Endodermal cell (in vitro differentiated cells): Measurements from ENCODE around the gene SCAMP3. TPM values are rescaled to one million over a fixed set of nuclear protein-coding genes. Genes with fewer than 3 reads are reported as not detected.
A peak's percentile ranks its signal among the peaks of the same experiment; 100 is the strongest.

ENCODE experiments used
- DNase-seq: peaks from one replicate; pipeline ENCODE4 v3.0.0-alpha.2; 2017
- H3K27ac ChIP-seq: 2 replicates; pipeline ENCODE4 v1.5.1; 2013; ENCODE audit warnings: mild to moderate bottlenecking, low read depth, low read length, moderate library complexity
- H3K27me3 ChIP-seq: 2 replicates; pipeline ENCODE4 v1.6.1; 2013; ENCODE audit warnings: mild to moderate bottlenecking, low read length, moderate library complexity; ENCODE audit not compliant: insufficient read depth, control insufficient read depth, poor library complexity, severe bottlenecking
- H3K36me3 ChIP-seq: 2 replicates; pipeline ENCODE4 v1.7.0; 2013; ENCODE audit warnings: mild to moderate bottlenecking, low read length, moderate library complexity; ENCODE audit not compliant: control insufficient read depth, insufficient read depth
- H3K4me1 ChIP-seq: one replicate; pipeline ENCODE4 v1.7.0; 2013; ENCODE audit warnings: low read length; ENCODE audit not compliant: control insufficient read depth, insufficient read depth
- H3K4me3 ChIP-seq: 2 replicates; pipeline ENCODE4 v1.5.1; 2013; ENCODE audit warnings: mild to moderate bottlenecking, low read length, moderate library complexity
- H3K9ac ChIP-seq: 2 replicates; pipeline ENCODE4 v1.6.1; 2013; ENCODE audit warnings: mild to moderate bottlenecking, low read length, moderate library complexity; ENCODE audit not compliant: poor library complexity, severe bottlenecking; ENCODE audit errors: extremely low read depth
- H3K9me3 ChIP-seq: 2 replicates; pipeline ENCODE4 v1.6.1; 2013; ENCODE audit warnings: mild to moderate bottlenecking, low read length, moderate library complexity; ENCODE audit not compliant: control insufficient read depth
- H3K27ac Mint-ChIP-seq: 2 replicates; pipeline ENCODE4 v1.8.0; 2020; ENCODE audit warnings: mixed read lengths
- H3K27me3 Mint-ChIP-seq: 2 replicates; pipeline ENCODE4 v1.8.0; 2021; ENCODE audit warnings: mild to moderate bottlenecking, mixed read lengths; ENCODE audit not compliant: insufficient read depth
- H3K36me3 Mint-ChIP-seq: 2 replicates; pipeline ENCODE4 v1.8.0; 2020; ENCODE audit warnings: low read depth, mixed read lengths
- H3K4me1 Mint-ChIP-seq: 2 replicates; pipeline ENCODE4 v1.8.0; 2020; ENCODE audit warnings: mixed read lengths
- H3K4me3 Mint-ChIP-seq: 2 replicates; pipeline ENCODE4 v1.8.0; 2020; ENCODE audit warnings: mild to moderate bottlenecking, moderate library complexity, mixed read lengths
- H3K9me3 Mint-ChIP-seq: 2 replicates; pipeline ENCODE4 v1.8.0; 2020; ENCODE audit warnings: mild to moderate bottlenecking, mixed read lengths
- WGBS, 2 experiments: methylation state at CpG; one replicate each; pipeline versions ENCODE4 v1.1.5 to v1.1.7; 2013; ENCODE audit warnings: missing lambda C conversion rate in 2 of 2, mixed read lengths in 1 of 2; ENCODE audit not compliant: insufficient coverage in 1 of 2, insufficient read length in 1 of 2; 5-methylcytosine and 5-hydroxymethylcytosine counted together
- total RNA-seq, 2 donors: library from RNA; stranded (reverse); fragmentation: NEBNext Ultra II Directional in 1 of 2; extraction: Animal tissue kit (Norgen Biotek cat#: 25700) in 1 of 2; gene quantifications; 2 replicates in 1 of 2; 3 replicates in 1 of 2; pipeline ENCODE4 v1.2.1, GENCODE V29; 2021
- TF ChIP-seq, protein P1 (sequence below): fragments of 200-600 bp; sonication (generic); conservative IDR thresholded peaks from 2 replicates; pipeline ENCODE4 v1.5.0; 2021; ENCODE audit warnings: antibody characterized with exemption, mild to moderate bottlenecking

Gene SCAMP3
- total RNA-seq, 2 donors from 2014 or later = 56.1 TPM

GRCh38 chr1:155273343-155274245 is 11.4 kb upstream of the SCAMP3 start, which contains the start of gene CLK2:
TSS of gene CLK2 (minus strand) at chr1:155273504. CDS start at chr1:155270977, 2,527 bp downstream.
- no peaks in the 10 kb centered on the region for H3K27me3 ChIP-seq
- TF ChIP-seq, protein P1, sequence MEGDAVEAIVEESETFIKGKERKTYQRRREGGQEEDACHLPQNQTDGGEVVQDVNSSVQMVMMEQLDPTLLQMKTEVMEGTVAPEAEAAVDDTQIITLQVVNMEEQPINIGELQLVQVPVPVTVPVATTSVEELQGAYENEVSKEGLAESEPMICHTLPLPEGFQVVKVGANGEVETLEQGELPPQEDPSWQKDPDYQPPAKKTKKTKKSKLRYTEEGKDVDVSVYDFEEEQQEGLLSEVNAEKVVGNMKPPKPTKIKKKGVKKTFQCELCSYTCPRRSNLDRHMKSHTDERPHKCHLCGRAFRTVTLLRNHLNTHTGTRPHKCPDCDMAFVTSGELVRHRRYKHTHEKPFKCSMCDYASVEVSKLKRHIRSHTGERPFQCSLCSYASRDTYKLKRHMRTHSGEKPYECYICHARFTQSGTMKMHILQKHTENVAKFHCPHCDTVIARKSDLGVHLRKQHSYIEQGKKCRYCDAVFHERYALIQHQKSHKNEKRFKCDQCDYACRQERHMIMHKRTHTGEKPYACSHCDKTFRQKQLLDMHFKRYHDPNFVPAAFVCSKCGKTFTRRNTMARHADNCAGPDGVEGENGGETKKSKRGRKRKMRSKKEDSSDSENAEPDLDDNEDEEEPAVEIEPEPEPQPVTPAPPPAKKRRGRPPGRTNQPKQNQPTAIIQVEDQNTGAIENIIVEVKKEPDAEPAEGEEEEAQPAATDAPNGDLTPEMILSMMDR = no peak
- peaks cover 16% of the 10 kb centered on the region for H3K4me1 Mint-ChIP-seq
- peaks cover 36% of the 10 kb centered on the region for H3K36me3 Mint-ChIP-seq
- H3K36me3 ChIP-seq = peaks cover 30% of the 10 kb centered on the region
- peak within 1 kb of the TSS; percentile 41 for H3K9ac ChIP-seq
- 20 to 92% methylated on average over 7 to 61 of the region's 61 CpGs for WGBS, 2 experiments
- H3K27me3 Mint-ChIP-seq = peaks cover 4% of the 10 kb centered on the region
- H3K9me3 Mint-ChIP-seq = no peaks in the 10 kb centered on the region
- H3K9me3 ChIP-seq = no peaks in the 10 kb centered on the region
- H3K4me3 Mint-ChIP-seq = peak within 1 kb of the TSS; percentile 87
- H3K27ac Mint-ChIP-seq = peak within 1 kb of the TSS; percentile 85
- H3K4me1 ChIP-seq = peaks cover 3% of the 10 kb centered on the region
- H3K27ac ChIP-seq = peak within 1 kb of the TSS; percentile 80
- H3K4me3 ChIP-seq = peak within 1 kb of the TSS; percentile 91
- peak; percentile 99 for DNase-seq

DNA sequence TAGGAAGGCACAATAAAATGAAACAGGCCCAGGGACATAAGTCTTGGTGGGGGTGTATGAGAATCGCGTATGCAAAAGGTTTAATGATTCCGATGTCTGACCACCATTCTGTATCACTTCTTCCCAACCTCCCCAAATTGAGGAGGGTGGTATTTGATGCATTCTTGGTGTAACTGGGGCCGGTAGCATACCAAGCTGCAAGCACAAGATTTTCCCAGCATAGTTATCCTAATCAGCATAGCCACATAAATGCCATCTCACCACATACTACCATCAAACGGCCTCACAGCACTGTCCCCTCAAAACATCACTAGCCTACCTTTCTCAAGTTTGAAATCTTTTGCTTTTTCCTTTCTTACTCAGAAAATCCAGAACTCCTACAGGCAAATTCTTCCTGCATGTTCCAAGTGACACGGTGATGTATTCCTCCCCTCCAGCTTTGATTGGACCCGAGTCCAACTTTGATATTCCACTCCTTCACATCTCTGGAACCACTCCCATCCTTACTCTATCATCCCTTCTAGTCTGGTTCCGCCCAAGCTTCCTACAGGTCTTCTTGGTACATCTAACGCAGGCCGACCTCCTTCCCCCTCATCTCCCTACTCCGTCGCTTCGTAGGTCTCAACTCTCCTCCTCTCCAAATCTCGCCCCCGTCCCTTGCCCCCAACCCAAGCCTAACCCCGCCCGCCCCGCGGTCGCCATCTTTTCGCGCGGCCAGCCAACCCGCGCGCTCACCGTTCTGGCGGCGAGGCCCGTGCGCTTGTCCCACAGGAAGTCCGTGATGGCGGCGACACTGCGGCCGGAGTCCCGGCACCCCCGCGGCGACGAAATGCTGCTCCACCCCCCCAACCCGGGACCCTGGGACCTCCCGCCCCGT is 10.5 kb upstream of the SCAMP3 start:
- DNase-seq = no peak
- Histone ChIP-seq H3K9me3 (no peaks in the 10 kb centered on the region), H3K36me3 (peaks cover 39% of the 10 kb centered on the region), H3K9ac (peak overlapping the region; percentile 41), H3K4me1 (no peaks in the 10 kb centered on the region), H3K27ac (peak overlapping the region; percentile 80), H3K27me3 (no peaks in the 10 kb centered on the region), H3K4me3 (peak overlapping the region; percentile 91)
- Mint-ChIP-seq H3K36me3 (peaks cover 45% of the 10 kb centered on the region), H3K4me3 (peak overlapping the region; percentile 87), H3K27ac (peak overlapping the region; percentile 85), H3K9me3 (no peaks in the 10 kb centered on the region), H3K27me3 (peaks cover 4% of the 10 kb centered on the region), H3K4me1 (peaks cover 13% of the 10 kb centered on the region)
- 3 to 4% methylated on average over 10 to 43 of the region's 44 CpGs for WGBS, 2 experiments
- TF ChIP-seq, protein P1 = no peak

DNA sequence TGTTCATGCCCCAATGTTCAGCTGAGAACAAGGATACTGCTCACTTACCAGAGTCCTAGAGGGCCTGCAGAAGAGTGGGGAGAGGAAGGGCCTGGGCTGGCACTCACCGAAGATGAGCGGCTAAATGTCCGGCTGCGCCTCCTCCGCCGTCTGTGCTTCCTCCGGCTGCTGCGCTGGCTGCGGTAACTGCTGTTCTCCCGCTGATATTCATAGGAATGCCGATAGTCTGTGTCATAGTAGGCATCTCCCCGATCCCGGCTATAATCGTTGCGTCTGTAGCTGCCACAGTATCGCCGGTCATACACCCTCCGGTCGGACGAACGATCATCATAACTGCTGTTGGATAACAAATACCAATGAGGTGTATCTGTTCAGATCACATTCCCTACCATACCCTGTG is 7.2 kb upstream of the SCAMP3 start:
- Mint-ChIP-seq H3K4me1 (peaks cover 13% of the 10 kb centered on the region), H3K27me3 (no peaks in the 10 kb centered on the region), H3K27ac (no peak overlapping the region), H3K36me3 (peaks cover 74% of the 10 kb centered on the region), H3K9me3 (no peaks in the 10 kb centered on the region), H3K4me3 (no peak overlapping the region)
- TF ChIP-seq, protein P1 = no peak
- no peak for DNase-seq
- no peak overlapping the region for H3K27ac ChIP-seq
- H3K4me1 ChIP-seq = no peaks in the 10 kb centered on the region
- no peak overlapping the region for H3K9ac ChIP-seq
- H3K4me3 ChIP-seq = no peak overlapping the region
- WGBS, 2 experiments = 96 to 98% methylated on average over 19 to 21 of the region's 21 CpGs
- no peaks in the 10 kb centered on the region for H3K27me3 ChIP-seq
- H3K36me3 ChIP-seq = peaks cover 72% of the 10 kb centered on the region
- H3K9me3 ChIP-seq = no peaks in the 10 kb centered on the region
